GOT3 (cell line): Measurements from ENCODE around the gene NDUFAF2.

Source experiments
- DNase-seq: peaks from one replicate; lab custom pipeline; 2025; ENCODE audit warnings: mixed read lengths; lab: John Stamatoyannopoulos, UW

Gene NDUFAF2

GRCh38 chr5:61123145-61123544, 178.1 kb downstream of the NDUFAF2 start:
- DNase-seq, result no peak

GRCh38 chr5:61130289-61130688, 185.3 kb downstream of the NDUFAF2 start:
- no peak for DNase-seq

- no peak for DNase-seq
Measured at GRCh38 chr5:61132559-61132958, 187.6 kb downstream of the NDUFAF2 start.

- DNase-seq, result no peak
Measured at GRCh38 chr5:61137835-61138234, 192.8 kb downstream of the NDUFAF2 start.

GRCh38 chr5:61139094-61139873, 194.3 kb downstream of the NDUFAF2 start:
- DNase-seq, result no peak

- DNase-seq, result no peak
Measured at GRCh38 chr5:61139931-61140330, 194.9 kb downstream of the NDUFAF2 start.

GRCh38 chr5:61141801-61142200, 196.8 kb downstream of the NDUFAF2 start:
- no peak for DNase-seq

GRCh38 chr5:61142391-61142790, 197.4 kb downstream of the NDUFAF2 start:
- DNase-seq, result no peak

- DNase-seq, result no peak
Measured at GRCh38 chr5:61142811-61143210, 197.8 kb downstream of the NDUFAF2 start.

- DNase-seq, result no peak
Measured at GRCh38 chr5:61148515-61148914, 203.5 kb downstream of the NDUFAF2 start.

GRCh38 chr5:61151893-61152292, 206.9 kb downstream of the NDUFAF2 start:
- DNase-seq, result no peak

GRCh38 chr5:61159070-61159469, 214.1 kb downstream of the NDUFAF2 start:
- no peak for DNase-seq

GRCh38 chr5:61159836-61160235, 214.8 kb downstream of the NDUFAF2 start:
- no peak for DNase-seq

GRCh38 chr5:61160497-61160896, 215.5 kb downstream of the NDUFAF2 start:
- no peak for DNase-seq

- DNase-seq, result peak; percentile 48
Measured at GRCh38 chr5:61162010-61162831, 217.2 kb downstream of the NDUFAF2 start, which contains the start of gene SMIM15. SMIM15 (minus strand) TSS chr5:61162468; CDS start chr5:61160171, 2,297 bp downstream.

- no peak for DNase-seq
Measured at GRCh38 chr5:61162832-61163567, 218.0 kb downstream of the NDUFAF2 start.

GRCh38 chr5:61163905-61164304, 218.9 kb downstream of the NDUFAF2 start:
- DNase-seq, result no peak

- no peak for DNase-seq
Measured at GRCh38 chr5:61167382-61167781, 222.4 kb downstream of the NDUFAF2 start.

GRCh38 chr5:61168951-61169350, 223.9 kb downstream of the NDUFAF2 start:
- DNase-seq, result no peak

- DNase-seq, result no peak
Measured at GRCh38 chr5:61171479-61171878, 226.5 kb downstream of the NDUFAF2 start.

- no peak for DNase-seq
Measured at GRCh38 chr5:61176631-61177030, 231.6 kb downstream of the NDUFAF2 start.

GRCh38 chr5:61177070-61177469, 232.1 kb downstream of the NDUFAF2 start:
- DNase-seq, result no peak
